ENCODE measurements around the gene SMPD1.

SMPD1 gene

GRCh38 chr11:6388748-6389147, 1.5 kb upstream of the SMPD1 start:
- Histone ChIP-seq H3K4me3 (ENCODE audit: low read depth, low read length) (no peak overlapping the region), H3K9me3 (ENCODE audit: control insufficient read depth, insufficient read depth, low read depth, low read length) (no peaks in the 10 kb centered on the region), H3K27ac (ENCODE audit: extremely low read depth, low read depth, low read length) (no peak overlapping the region), H3K36me3 (ENCODE audit: control insufficient read depth in 2 of 2, insufficient read depth in 1 of 2, low read length in 2 of 2) (peaks cover 0 to 11% of the 10 kb centered on the region in 2 experiments; a peak in 1 of 3 replicates), H3K4me1 (ENCODE audit: control insufficient read depth, insufficient read depth, low read length) (no peaks in the 10 kb centered on the region)
- POLR2A ChIA-PET, result interaction anchor here (0.9 to 4.6 kb wide), 2 partner anchors 30 to 93 kb away, joined by 3 to 26 read pairs; partner anchors contain the start of genes APBB1, ARFIP2 and TIMM10B
- CTCF ChIA-PET, result interaction anchor here (1.0 to 3.1 kb wide), 2 partner anchors 10 to 26 kb away, joined by 7 to 27 read pairs; no protein-coding TSS in a partner anchor
- no peak for TF ChIP-seq ZNF214 (tag by site-specific recombination; IDR thresholded peaks at IDR 0.05; ENCODE audit: borderline replicate concordance)
- TF ChIP-seq ZNF548 (tag by site-specific recombination; IDR thresholded peaks at IDR 0.05), result no peak
- TF ChIP-seq ZNF324 (tag by site-specific recombination; IDR thresholded peaks at IDR 0.05), result no peak
- TF ChIP-seq ZNF549 (tag by site-specific recombination; IDR thresholded peaks at IDR 0.05), result no peak
- no peak for TF ChIP-seq ZFP37 (tag by site-specific recombination; IDR thresholded peaks at IDR 0.05)
- TF ChIP-seq ELK4 (IDR thresholded peaks at IDR 0.05; ENCODE audit: borderline replicate concordance, low read depth, low read length), result no peak

GRCh38 chr11:6390718-6391469, 620 bp downstream of the SMPD1 start:
- H3K4me3 ChIP-seq (ENCODE audit: low read depth, low read length), result peak overlapping the region; percentile 84
- peaks cover 0 to 32% of the 10 kb centered on the region in 2 experiments; a peak in 1 of 3 replicates for H3K36me3 ChIP-seq (ENCODE audit: control insufficient read depth in 2 of 2, insufficient read depth in 1 of 2, low read length in 2 of 2)
- TF ChIP-seq ZNF658 (tag by site-specific recombination; IDR thresholded peaks at IDR 0.05) (no peak), ZFP37 (tag by site-specific recombination; IDR thresholded peaks at IDR 0.05) (no peak), ZNF677 (tag by site-specific recombination; IDR thresholded peaks at IDR 0.05) (no peak), ZNF560 (tag by site-specific recombination; IDR thresholded peaks at IDR 0.05; ENCODE audit: borderline replicate concordance) (no peak), HOXC10 (CRISPR knock-in tag; IDR thresholded peaks at IDR 0.05) (no peak), ZBTB11 (tag by site-specific recombination; conservative IDR thresholded peaks at IDR 0.05; ENCODE audit: low read depth) (no peak), YY1 (tag by site-specific recombination; IDR thresholded peaks at IDR 0.05) (no peak), ZNF530 (tag by site-specific recombination; IDR thresholded peaks at IDR 0.05; ENCODE audit: low read depth) (0 out of 2 replicates have a peak, but pooled peaks have one; percentile 44), PBX3 (CRISPR knock-in tag; IDR thresholded peaks at IDR 0.05) (0 out of 2 replicates have a peak, but pooled peaks have one; percentile 9), ZNF280D (tag by site-specific recombination; IDR thresholded peaks at IDR 0.05) (no peak), ZNF394 (tag by site-specific recombination; IDR thresholded peaks at IDR 0.05; ENCODE audit: borderline replicate concordance) (no peak), ZNF146 (tag by site-specific recombination; IDR thresholded peaks at IDR 0.05) (no peak), TSHZ1 (tag by site-specific recombination; IDR thresholded peaks at IDR 0.05; ENCODE audit: borderline replicate concordance) (no peak)
- H3K9me3 ChIP-seq (ENCODE audit: control insufficient read depth, insufficient read depth, low read depth, low read length), result no peaks in the 10 kb centered on the region
- CTCF ChIA-PET, result interaction anchor here (1.1 to 1.9 kb wide), 4 partner anchors 8 to 52 kb away, joined by 4 to 7 read pairs (median 5); no protein-coding TSS in a partner anchor
- POLR2A ChIA-PET, result interaction anchor here (0.7 to 4.6 kb wide), 7 partner anchors 8 to 292 kb away, joined by 3 to 26 read pairs (median 8); partner anchors contain the start of genes APBB1, ARFIP2, MRPL17 and TIMM10B
- H3K4me1 ChIP-seq (ENCODE audit: control insufficient read depth, insufficient read depth, low read length), result no peaks in the 10 kb centered on the region
- H3K27ac ChIP-seq (ENCODE audit: extremely low read depth, low read depth, low read length), result peak overlapping the region; percentile 30; the same call in 1 of the 2 replicates
